Right ventricle myocardium superior (tissue), 1 donor: ENCODE results near the gene SRF. TPM values are rescaled to one million over a fixed set of nuclear protein-coding genes. Genes with fewer than 3 reads are reported as not detected.
"Not testable (repeated sequence)": the region's sequence is repeated elsewhere in the genome, so short reads cannot be mapped to it uniquely, and the experiment has no call there.

Source experiments
- ATAC-seq: fragments of 200-7000 bp; cut with Tn5 transposase; one replicate; pipeline ENCODE4 v1.9.1; 2020; ENCODE audit warnings: mild to moderate bottlenecking; ENCODE audit not compliant: poor library complexity
- DNase-seq: peaks from one replicate; pipeline ENCODE4 v3.0.0-alpha.2; 2020
- intact Hi-C: fragments of 100-400 bp; cut with DNase I; formaldehyde crosslinking; loops from one replicate; pipeline ENCODE4 v1.11.2; 2022
- long read RNA-seq: library from polyadenylated mRNA; unstranded; transcript quantifications from one replicate; pipeline ENCODE4 v2.0.0, GENCODE V29; 2021
- total RNA-seq: library from RNA; stranded (reverse); fragmentation: NEBNext Ultra II Directional; extraction: Animal tissue kit (Norgen Biotek cat#: 25700); gene quantifications from one replicate; pipeline ENCODE4 v1.2.1, GENCODE V29; 2021
- donor health status: DM: no; HTN: yes; CAD: no; lungs with severe emphysema.

The SRF gene
- 65.3 TPM for total RNA-seq
- long read RNA-seq, full-length matches to known transcripts, result 164 of 185 reads
- long read RNA-seq, partial matches to known transcripts, result 13 of 185 reads
- long read RNA-seq, other reads (novel, unspliced or antisense), result 8 of 185 reads

GRCh38 chr6:43170931-43171706 is at the start of gene SRF:
TSS of gene SRF (plus strand) at chr6:43171269. CDS start at chr6:43171657, 388 bp downstream.
- intact Hi-C loops, result no loop called here
- ATAC-seq (peak; percentile 84), DNase-seq (peak; percentile 100)

GRCh38 chr6:43122146-43122545 is 48.9 kb upstream of the SRF start:
- intact Hi-C loops, result no loop called here
- DNase-seq (no peak), ATAC-seq (no peak)

GRCh38 chr6:43123461-43124314 is 47.4 kb upstream of the SRF start:
- DNase-seq, result no peak
- ATAC-seq, result no peak
- intact Hi-C loops, result no loop called here

- DNase-seq (no peak), ATAC-seq (no peak)
- intact Hi-C loops, result no loop called here
These were observed 46.6 kb upstream of the SRF start for GRCh38 chr6:43124481-43124880.

- ATAC-seq, result no peak
- intact Hi-C loops, result no loop called here
- no peak for DNase-seq
These were observed 46.0 kb upstream of the SRF start for GRCh38 chr6:43125119-43125518.

GRCh38 chr6:43125555-43125954 is 45.5 kb upstream of the SRF start:
- ATAC-seq (no peak), DNase-seq (no peak)
- intact Hi-C loops, result no loop called here

- ATAC-seq (no peak), DNase-seq (no peak)
- intact Hi-C loops, result no loop called here
These were observed 43.9 kb upstream of the SRF start for GRCh38 chr6:43127180-43127579.

- ATAC-seq, result no peak
- intact Hi-C loops, result no loop called here
These were observed 43.2 kb upstream of the SRF start for GRCh38 chr6:43127877-43128276.

GRCh38 chr6:43128926-43129325 is 42.1 kb upstream of the SRF start:
- intact Hi-C loops, result no loop called here
- DNase-seq, result no peak
- ATAC-seq, result no peak

More at GRCh38 chr6:43127877-43128276, 43.2 kb upstream of the SRF start:
- no peak for DNase-seq

GRCh38 chr6:43129434-43130194 is 41.5 kb upstream of the SRF start:
- intact Hi-C loops, result no loop called here
- ATAC-seq, result peak; percentile 78
- no peak for DNase-seq

- ATAC-seq (no peak), DNase-seq (no peak)
- intact Hi-C loops, result no loop called here
These were observed 40.6 kb upstream of the SRF start for GRCh38 chr6:43130429-43130828.

GRCh38 chr6:43131379-43131778 is 39.7 kb upstream of the SRF start:
- DNase-seq, ATAC-seq, intact Hi-C loops: not testable (repeated sequence)

GRCh38 chr6:43138267-43138666 is 32.8 kb upstream of the SRF start:
- no peak for DNase-seq
- no peak for ATAC-seq
- intact Hi-C loops, result no loop called here

- ATAC-seq, DNase-seq: not testable (repeated sequence)
- intact Hi-C loops, result loop anchor here (5.0 kb wide), 1 partner anchor 238 kb away; no protein-coding TSS in a partner anchor
These were observed 31.1 kb upstream of the SRF start for GRCh38 chr6:43139973-43140372.

- ATAC-seq (no peak), DNase-seq (no peak)
- intact Hi-C loops, result loop anchor here (2.0 to 5.0 kb wide), 2 partner anchors 133 to 239 kb away; no protein-coding TSS in a partner anchor
These were observed 29.4 kb upstream of the SRF start for GRCh38 chr6:43141644-43142043.

- intact Hi-C loops, result loop anchor here (2.0 to 5.0 kb wide), 2 partner anchors 133 to 240 kb away; no protein-coding TSS in a partner anchor
- DNase-seq, result no peak
- ATAC-seq, result no peak
These were observed 29.0 kb upstream of the SRF start for GRCh38 chr6:43142101-43142500.

GRCh38 chr6:43143235-43144128 is 27.6 kb upstream of the SRF start:
- peak; percentile 92 for DNase-seq
- peak; percentile 97 for ATAC-seq
- intact Hi-C loops, result loop anchor here (2.0 to 5.0 kb wide), 2 partner anchors 135 to 241 kb away; no protein-coding TSS in a partner anchor

GRCh38 chr6:43144879-43145278 is 26.2 kb upstream of the SRF start:
- intact Hi-C loops, result loop anchor here (5.0 kb wide), 1 partner anchor 243 kb away; no protein-coding TSS in a partner anchor
- DNase-seq, result no peak
- no peak for ATAC-seq
